ENCODE data around the gene SGK1. TPM values are rescaled to one million over a fixed set of nuclear protein-coding genes. Genes with fewer than 3 reads are reported as not detected.

Gene SGK1
- total and polyA plus RNA-seq, 10 donors: 12.3 to 80.1 (median 51.4) TPM

DNA sequence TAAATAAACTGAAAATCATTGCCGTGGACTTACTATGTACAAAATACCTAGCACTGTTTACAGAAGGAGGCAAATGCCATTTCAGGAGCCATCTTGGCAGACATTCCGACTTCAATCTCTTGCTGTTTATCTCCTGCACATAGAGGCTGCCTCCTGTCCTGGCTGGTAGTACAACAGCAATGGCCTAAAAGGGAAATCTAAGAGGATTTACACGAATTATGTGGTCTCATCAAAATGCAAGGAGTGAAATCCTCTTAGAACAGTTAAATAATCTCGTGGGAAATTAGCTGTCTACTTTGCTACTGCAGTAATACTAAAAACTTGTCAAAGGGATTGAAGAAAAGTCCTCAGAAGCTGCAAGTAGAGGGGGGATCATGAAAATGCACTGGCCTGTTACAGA lies 183.3 kb downstream of the SGK1 start:
- DNase-seq: no peak
- no peaks in the 10 kb centered on the region for H3K36me3 ChIP-seq
- no peaks in the 10 kb centered on the region for H3K4me1 ChIP-seq
- TF ChIP-seq POLR2AphosphoS5 (IDR thresholded peaks at IDR 0.05): no peak
- no peak for TF ChIP-seq POLR2A (IDR thresholded peaks at IDR 0.05)
- TF ChIP-seq, protein P1, sequence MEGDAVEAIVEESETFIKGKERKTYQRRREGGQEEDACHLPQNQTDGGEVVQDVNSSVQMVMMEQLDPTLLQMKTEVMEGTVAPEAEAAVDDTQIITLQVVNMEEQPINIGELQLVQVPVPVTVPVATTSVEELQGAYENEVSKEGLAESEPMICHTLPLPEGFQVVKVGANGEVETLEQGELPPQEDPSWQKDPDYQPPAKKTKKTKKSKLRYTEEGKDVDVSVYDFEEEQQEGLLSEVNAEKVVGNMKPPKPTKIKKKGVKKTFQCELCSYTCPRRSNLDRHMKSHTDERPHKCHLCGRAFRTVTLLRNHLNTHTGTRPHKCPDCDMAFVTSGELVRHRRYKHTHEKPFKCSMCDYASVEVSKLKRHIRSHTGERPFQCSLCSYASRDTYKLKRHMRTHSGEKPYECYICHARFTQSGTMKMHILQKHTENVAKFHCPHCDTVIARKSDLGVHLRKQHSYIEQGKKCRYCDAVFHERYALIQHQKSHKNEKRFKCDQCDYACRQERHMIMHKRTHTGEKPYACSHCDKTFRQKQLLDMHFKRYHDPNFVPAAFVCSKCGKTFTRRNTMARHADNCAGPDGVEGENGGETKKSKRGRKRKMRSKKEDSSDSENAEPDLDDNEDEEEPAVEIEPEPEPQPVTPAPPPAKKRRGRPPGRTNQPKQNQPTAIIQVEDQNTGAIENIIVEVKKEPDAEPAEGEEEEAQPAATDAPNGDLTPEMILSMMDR (IDR thresholded peaks at IDR 0.05 in 8 of 11, conservative IDR thresholded peaks at IDR 0.05 in 3 of 11): no peak
- H3K9me3 ChIP-seq: peaks cover 0 to 11% (median 7%) of the 10 kb centered on the region in 8 donors
- H3K4me3 ChIP-seq: no peak overlapping the region
- H3K27ac ChIP-seq: no peak overlapping the region
- intact Hi-C loops (cut with DNase I; ENCODE audit: low total_unique reads): no loop called here
- no peaks in the 10 kb centered on the region for H3K27me3 ChIP-seq (replicated peaks in 1 of 7)
- WGBS, 5 donors: 81 to 89% (median 82%) methylated on average over 4 of the region's 4 CpGs

DNA sequence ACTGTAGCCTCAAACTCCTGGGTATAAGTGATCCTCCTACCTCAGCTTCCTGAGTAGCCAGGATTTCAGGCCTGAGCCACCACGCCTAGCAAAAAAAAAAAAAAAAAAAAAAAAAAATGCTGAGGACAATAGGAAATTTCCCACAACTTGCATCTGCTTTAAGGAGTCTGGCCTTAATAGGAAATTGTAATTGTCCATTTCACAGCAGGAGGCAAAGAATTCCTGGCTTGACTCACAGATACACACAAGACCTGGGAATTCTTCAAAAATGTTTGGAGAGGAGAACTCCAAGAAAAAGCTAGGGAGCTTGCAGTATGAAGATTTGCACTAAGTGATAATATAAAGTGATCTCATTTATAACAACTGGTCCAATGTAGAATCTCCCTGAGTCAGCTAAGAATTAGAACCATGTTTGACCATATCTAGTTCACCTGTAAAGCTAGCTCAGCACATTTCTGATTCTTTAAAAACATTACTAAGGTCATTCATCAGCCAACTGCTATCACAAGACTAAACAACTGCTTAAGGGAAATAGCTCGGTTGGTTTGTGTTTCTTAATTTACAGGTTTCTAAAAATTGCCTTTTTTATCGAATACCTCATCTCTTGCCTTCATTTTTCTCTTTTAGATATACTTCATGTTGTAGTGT lies 185.3 kb downstream of the SGK1 start:
- DNase-seq: no peak
- intact Hi-C loops (cut with DNase I; ENCODE audit: low total_unique reads): no loop called here
- Histone ChIP-seq H3K36me3 (no peaks in the 10 kb centered on the region), H3K4me1 (no peaks in the 10 kb centered on the region), H3K9me3 (peaks cover 0 to 11% (median 7%) of the 10 kb centered on the region in 8 donors), H3K27me3 (replicated peaks in 1 of 7) (no peaks in the 10 kb centered on the region), H3K4me3 (no peak overlapping the region), H3K27ac (no peak overlapping the region)
- TF ChIP-seq POLR2A (IDR thresholded peaks at IDR 0.05) (no peak), POLR2AphosphoS5 (IDR thresholded peaks at IDR 0.05) (no peak)
- TF ChIP-seq, protein P1 (IDR thresholded peaks at IDR 0.05 in 8 of 11, conservative IDR thresholded peaks at IDR 0.05 in 3 of 11): no peak
- 81 to 93% (median 84%) methylated on average over 3 of the region's 3 CpGs for WGBS, 5 donors

DNA sequence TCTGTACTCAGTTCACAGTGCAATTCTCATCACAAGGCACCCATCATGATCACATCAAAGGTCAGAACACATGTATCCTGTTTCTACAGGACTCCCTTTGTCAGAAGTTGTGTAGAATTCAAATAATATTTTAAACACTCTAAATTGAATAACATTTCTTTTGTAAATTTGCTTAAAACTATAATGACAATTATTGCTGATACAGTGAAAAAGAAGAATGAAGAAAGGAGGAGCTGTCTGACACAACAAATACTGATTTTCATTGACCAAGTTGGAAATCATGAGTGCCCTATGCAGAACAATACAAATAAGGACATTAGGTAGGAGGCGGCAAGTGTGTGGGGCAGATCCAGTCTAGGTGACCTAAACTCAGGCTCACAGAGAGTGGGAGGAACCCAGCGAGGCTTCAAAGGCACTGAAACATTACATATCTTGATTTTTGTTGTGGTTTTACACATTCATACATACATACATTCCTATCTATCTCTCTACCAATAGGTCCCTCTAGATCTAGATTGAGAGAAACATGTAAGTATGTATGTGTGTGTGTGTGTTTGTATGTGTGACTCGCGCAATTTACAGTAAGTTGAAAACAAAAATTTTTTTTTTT lies 186.3 kb downstream of the SGK1 start:
- intact Hi-C loops (cut with DNase I; ENCODE audit: low total_unique reads): no loop called here
- H3K27me3 ChIP-seq (replicated peaks in 1 of 7): no peaks in the 10 kb centered on the region
- DNase-seq: no peak
- TF ChIP-seq POLR2A (IDR thresholded peaks at IDR 0.05) (no peak), POLR2AphosphoS5 (IDR thresholded peaks at IDR 0.05) (no peak)
- TF ChIP-seq, protein P1 (IDR thresholded peaks at IDR 0.05 in 8 of 11, conservative IDR thresholded peaks at IDR 0.05 in 3 of 11): no peak
- peaks cover 0 to 11% (median 7%) of the 10 kb centered on the region in 8 donors for H3K9me3 ChIP-seq
- no peak overlapping the region for H3K4me3 ChIP-seq
- no peak overlapping the region for H3K27ac ChIP-seq
- H3K36me3 ChIP-seq: no peaks in the 10 kb centered on the region
- H3K4me1 ChIP-seq: no peaks in the 10 kb centered on the region
- WGBS, 5 donors: 86 to 89% (median 88%) methylated on average over 4 of the region's 4 CpGs

DNA sequence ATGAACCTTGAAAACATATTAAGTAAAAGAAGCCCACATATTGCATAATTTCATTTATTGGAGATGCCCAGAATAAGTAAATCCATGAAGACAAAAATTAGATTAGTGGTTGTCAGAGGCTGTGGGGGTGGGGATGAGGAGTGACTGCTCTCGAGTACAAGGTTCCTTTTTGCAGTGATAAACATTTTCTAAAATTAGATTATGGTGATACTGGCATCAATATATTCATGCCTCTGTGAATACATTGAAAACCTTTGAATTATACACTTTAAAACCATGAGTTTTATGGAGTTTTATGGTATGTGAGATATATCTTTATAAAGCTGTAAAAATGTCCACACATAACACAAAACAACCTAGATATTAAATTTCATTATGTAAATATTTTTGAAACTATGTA lies 189.8 kb downstream of the SGK1 start:
- Histone ChIP-seq H3K27me3 (replicated peaks in 1 of 7) (no peaks in the 10 kb centered on the region), H3K4me1 (no peaks in the 10 kb centered on the region), H3K27ac (no peak overlapping the region), H3K36me3 (no peaks in the 10 kb centered on the region), H3K9me3 (peaks cover 0 to 11% (median 7%) of the 10 kb centered on the region in 8 donors), H3K4me3 (no peak overlapping the region)
- intact Hi-C loops (cut with DNase I; ENCODE audit: low total_unique reads): loop anchor here (10.0 kb wide), 1 partner anchor 817 kb away; no protein-coding TSS in a partner anchor
- DNase-seq: no peak
- WGBS, 5 donors: 13 to 30% (median 25%) methylated on average over 1 of the region's 1 CpG
- TF ChIP-seq, protein P1 (IDR thresholded peaks at IDR 0.05 in 8 of 11, conservative IDR thresholded peaks at IDR 0.05 in 3 of 11): no peak
- TF ChIP-seq POLR2AphosphoS5 (IDR thresholded peaks at IDR 0.05): no peak
- no peak for TF ChIP-seq POLR2A (IDR thresholded peaks at IDR 0.05)
